ENCODE results near the gene FHOD3.

GRCh38 chr18:36322734-36323133, 25.2 kb downstream of the FHOD3 start:
- no peak for TF ChIP-seq CTCF (IDR thresholded peaks at IDR 0.05; ENCODE audit: insufficient read depth, low read depth, low read length)
- no peak for TF ChIP-seq EZH2 (IDR thresholded peaks at IDR 0.05; ENCODE audit: insufficient read depth, low read length)
